ENCODE measurements around the gene PCCB. TPM values are rescaled to one million over a fixed set of nuclear protein-coding genes. Genes with fewer than 3 reads are reported as not detected.

The PCCB gene
- total and polyA plus RNA-seq, 2 of the 8 experiments (the other 6 are each of a cell fraction or from before 2014, with no cell fraction given), result 56.7 to 84.4 TPM

- Histone ChIP-seq H4K20me1 (replicated peaks in 1 of 2; ENCODE audit: control insufficient read depth in 1 of 2, insufficient read depth in 2 of 2, low read length in 2 of 2) (no peaks in the 10 kb centered on the region), H3K23ac (ENCODE audit: insufficient read length) (no peak overlapping the region), H3K79me2 (ENCODE audit: control insufficient read depth in 1 of 2, insufficient read depth in 2 of 2, low read length in 2 of 2) (no peaks in the 10 kb centered on the region), H2BK12ac (ENCODE audit: low read depth, low read length) (no peak overlapping the region), H3K27ac (ENCODE audit: low read depth, low read length) (no peak overlapping the region), H2BK20ac (ENCODE audit: low read length) (no peak overlapping the region), H4K91ac (replicated peaks; ENCODE audit: insufficient read length, low read length) (no peak overlapping the region), H3K23me2 (ENCODE audit: low read depth, low read length) (no peaks in the 10 kb centered on the region), H3K4me2 (ENCODE audit: insufficient read depth in 1 of 2, low read depth in 2 of 2, low read length in 2 of 2) (no peak overlapping the region), H3K27me3 (replicated peaks in 1 of 4; ENCODE audit: control insufficient read depth in 3 of 4, extremely low read depth in 1 of 4, insufficient read depth in 3 of 4, low read length in 3 of 4) (no peaks in the 10 kb centered on the region), H3K4ac (replicated peaks; ENCODE audit: insufficient read length, low read depth, low read length) (no peak overlapping the region), H2BK15ac (ENCODE audit: low read length) (no peak overlapping the region), H2AFZ (ENCODE audit: low read length) (no peak overlapping the region), H3K14ac (ENCODE audit: insufficient read length) (no peak overlapping the region), H2BK120ac (replicated peaks; ENCODE audit: low read depth, low read length) (no peak overlapping the region), H3K9ac (replicated peaks in 1 of 4; ENCODE audit: extremely low read depth in 1 of 4, low read depth in 3 of 4, low read length in 3 of 4) (no peak overlapping the region), H4K8ac (ENCODE audit: extremely low read depth, insufficient read depth, low read length) (no peak overlapping the region), H4K5ac (ENCODE audit: insufficient read length, low read depth, low read length) (no peak overlapping the region), H2AK5ac (ENCODE audit: low read depth, low read length) (no peak overlapping the region), H3K56ac (replicated peaks; ENCODE audit: insufficient read length, low read depth, low read length) (no peak overlapping the region), H3K79me1 (ENCODE audit: low read depth, low read length) (no peaks in the 10 kb centered on the region), H3K4me1 (replicated peaks in 1 of 4; ENCODE audit: control insufficient read depth in 3 of 4, insufficient read depth in 4 of 4, low read length in 3 of 4) (no peaks in the 10 kb centered on the region), H3K9me3 (ENCODE audit: insufficient read depth in 2 of 2, low read depth in 1 of 2, low read length in 1 of 2) (no peaks in the 10 kb centered on the region), H3K18ac (ENCODE audit: extremely low read depth, low read length) (no peak overlapping the region), H3K36me3 (ENCODE audit: control insufficient read depth in 2 of 4, insufficient read depth in 4 of 4, low read length in 3 of 4) (no peaks in the 10 kb centered on the region; a peak in 1 of 8 replicates), H2BK5ac (ENCODE audit: low read depth, low read length) (no peak overlapping the region), H3K4me3 (ENCODE audit: extremely low read depth in 1 of 4, insufficient read depth in 2 of 4, low read depth in 3 of 4, low read length in 4 of 4) (no peak overlapping the region)
- WGBS, 2 experiments (ENCODE audit: extremely low coverage in 1 of 2, insufficient coverage in 1 of 2, insufficient read length in 1 of 2, insufficient replicate concordance in 2 of 2, low coverage in 1 of 2, low lambda C conversion rate in 2 of 2, missing lambda C conversion rate in 1 of 2), result 93% methylated on average over 2 of the region's 2 CpGs; no CpG with 5 or more reads in 1 of the 2 experiments
- DNase-seq (ENCODE audit: low read depth in 1 of 2, low spot score in 2 of 2) (no peak), FAIRE-seq (no peak)
- ChIA-PET POLR2A (ENCODE audit: partially characterized antibody) (no interaction called here), CTCF (ENCODE audit: partially characterized antibody) (interaction anchor here (0.6 to 0.7 kb wide), 4 partner anchors 24 to 1702 kb away, joined by 3 read pairs; no protein-coding TSS in a partner anchor)
- TF ChIP-seq RXRA (IDR thresholded peaks at IDR 0.05; ENCODE audit: insufficient read depth, low read depth, low read length) (no peak), POU5F1 (IDR thresholded peaks at IDR 0.05; ENCODE audit: low read depth, low read length) (no peak), SIX5 (IDR thresholded peaks at IDR 0.05; ENCODE audit: low read depth, low read length) (no peak), SUZ12 (IDR thresholded peaks at IDR 0.05; ENCODE audit: low read length) (no peak), SP4 (IDR thresholded peaks at IDR 0.05; ENCODE audit: low read length) (no peak), NANOG (IDR thresholded peaks at IDR 0.05; ENCODE audit: insufficient read depth, low read depth, low read length, poor library complexity, severe bottlenecking) (no peak), KDM5A (IDR thresholded peaks at IDR 0.05; ENCODE audit: low read length) (no peak), CTCF (IDR thresholded peaks at IDR 0.05; ENCODE audit: control extremely low read depth in 1 of 3, insufficient read depth in 1 of 3, low read depth in 1 of 3, low read length in 3 of 3) (no peak), POLR2A (IDR thresholded peaks at IDR 0.05; ENCODE audit: control extremely low read depth in 1 of 2, low read depth in 2 of 2, low read length in 2 of 2) (no peak), CHD1 (IDR thresholded peaks at IDR 0.05; ENCODE audit: low read depth, low read length) (no peak), KDM1A (IDR thresholded peaks at IDR 0.05; ENCODE audit: borderline replicate concordance, low read length) (no peak), POLR2AphosphoS5 (IDR thresholded peaks at IDR 0.05; ENCODE audit: low read depth, low read length) (no peak), EGR1 (IDR thresholded peaks at IDR 0.05; ENCODE audit: borderline replicate concordance, low read depth, low read length) (no peak)
Measured at GRCh38 chr3:136311261-136311660, 61.1 kb downstream of the PCCB start.
